EH (cell line): ENCODE results near the gene HDAC4.

Experiments used
- DNase-seq: peaks from one replicate; pipeline ENCODE4 v3.0.0-alpha.2; 2015; ENCODE audit warnings: low read depth

Gene HDAC4

DNA sequence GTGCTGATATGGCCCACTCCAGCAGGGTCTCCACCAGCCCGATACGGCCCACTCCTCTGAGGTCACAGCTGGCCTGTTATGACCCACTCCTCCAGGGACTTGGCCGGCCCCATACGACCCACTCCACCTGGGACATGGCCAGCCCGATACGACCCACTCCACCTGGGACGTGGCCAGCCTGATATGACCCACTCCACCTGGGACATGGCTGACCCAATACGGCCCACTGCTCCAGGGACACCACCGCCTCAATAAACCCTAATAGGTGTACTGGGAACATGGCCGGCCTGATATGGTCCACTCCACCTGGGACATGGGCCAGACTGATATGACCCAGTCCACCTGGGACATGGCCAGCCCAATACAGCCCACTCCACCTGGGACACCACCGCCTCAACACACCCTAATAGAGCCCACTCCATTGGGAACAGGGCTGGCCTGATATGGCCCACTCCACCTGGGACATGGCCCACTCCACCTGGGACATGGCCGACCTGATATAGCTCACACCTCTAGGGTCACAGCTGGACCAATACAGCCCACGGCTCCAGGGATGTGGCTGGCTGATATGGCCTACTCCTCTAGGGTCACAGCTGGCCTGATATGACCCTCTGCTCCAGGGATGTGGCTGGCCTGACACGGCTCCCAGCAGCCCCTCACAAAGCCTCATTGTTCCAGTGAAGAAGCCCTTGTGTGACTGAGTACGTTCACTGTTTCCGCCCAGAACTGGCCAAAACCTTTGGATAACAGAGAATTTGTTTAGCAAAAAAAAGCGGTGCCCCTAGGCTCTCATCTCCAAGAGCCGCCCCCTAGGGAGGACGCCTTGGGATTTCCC, 245.6 kb downstream of the HDAC4 start:
- no peak for DNase-seq

DNA sequence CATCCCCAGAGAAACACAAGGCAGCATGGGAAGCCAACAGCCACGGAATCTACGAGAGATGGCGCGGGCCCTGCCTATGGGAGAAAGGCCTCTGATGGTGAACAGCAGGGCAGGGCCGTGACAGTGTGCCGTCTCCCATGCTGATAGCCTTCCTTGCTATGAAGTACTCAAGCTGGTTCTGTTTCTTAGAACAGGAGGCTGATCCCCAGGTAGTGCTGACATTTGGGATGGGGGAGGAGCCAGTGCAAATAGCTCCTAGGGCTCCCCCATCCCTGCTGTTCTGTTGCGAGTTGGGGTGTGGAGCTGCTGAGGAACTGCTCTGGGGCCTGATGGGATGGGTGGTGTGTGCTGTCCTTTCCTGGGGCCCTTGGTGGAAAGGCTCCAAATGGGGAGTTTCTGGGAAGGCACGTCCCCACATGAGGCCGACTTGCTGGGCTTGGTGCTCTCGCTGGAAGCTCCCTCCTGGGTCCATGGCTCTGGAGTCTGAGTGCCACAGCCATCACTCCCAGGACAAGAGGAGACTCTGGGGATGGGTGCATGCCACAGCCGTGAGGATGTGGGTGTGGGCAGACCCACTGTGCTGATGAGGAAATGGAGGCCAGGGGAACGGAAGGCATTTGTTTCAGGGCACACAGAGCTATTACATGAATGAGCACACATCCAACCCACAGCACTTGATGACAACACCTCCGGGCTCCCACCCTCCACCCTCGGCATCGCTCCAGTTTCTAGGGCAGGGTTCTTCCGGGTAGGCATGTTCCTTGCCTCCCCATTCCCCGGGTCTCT, 246.8 kb downstream of the HDAC4 start:
- no peak for DNase-seq

DNA sequence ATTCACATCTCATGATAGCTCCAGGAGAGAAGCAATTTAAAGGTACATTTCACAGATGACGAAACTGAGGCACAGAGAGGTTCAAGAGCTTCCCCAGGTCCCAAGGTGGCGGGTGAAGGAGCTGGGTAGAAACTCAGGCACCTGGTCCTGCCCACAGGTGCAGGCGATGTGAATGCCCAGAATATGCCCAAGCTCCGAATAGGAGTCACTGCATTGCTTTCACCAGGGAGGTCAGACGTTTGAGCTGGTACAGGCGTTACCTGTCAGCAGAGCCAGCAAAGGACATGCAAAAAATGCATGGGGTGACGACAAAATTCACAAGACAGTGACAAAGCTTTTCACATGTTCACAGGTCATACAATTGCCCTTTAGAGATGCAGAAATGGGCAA, 247.9 kb downstream of the HDAC4 start:
- no peak for DNase-seq

GRCh38 chr2:239152239-239152915, 248.4 kb downstream of the HDAC4 start:
- DNase-seq, result no peak

GRCh38 chr2:239151201-239152131, 249.4 kb downstream of the HDAC4 start:
- peak; percentile 14 for DNase-seq

DNA sequence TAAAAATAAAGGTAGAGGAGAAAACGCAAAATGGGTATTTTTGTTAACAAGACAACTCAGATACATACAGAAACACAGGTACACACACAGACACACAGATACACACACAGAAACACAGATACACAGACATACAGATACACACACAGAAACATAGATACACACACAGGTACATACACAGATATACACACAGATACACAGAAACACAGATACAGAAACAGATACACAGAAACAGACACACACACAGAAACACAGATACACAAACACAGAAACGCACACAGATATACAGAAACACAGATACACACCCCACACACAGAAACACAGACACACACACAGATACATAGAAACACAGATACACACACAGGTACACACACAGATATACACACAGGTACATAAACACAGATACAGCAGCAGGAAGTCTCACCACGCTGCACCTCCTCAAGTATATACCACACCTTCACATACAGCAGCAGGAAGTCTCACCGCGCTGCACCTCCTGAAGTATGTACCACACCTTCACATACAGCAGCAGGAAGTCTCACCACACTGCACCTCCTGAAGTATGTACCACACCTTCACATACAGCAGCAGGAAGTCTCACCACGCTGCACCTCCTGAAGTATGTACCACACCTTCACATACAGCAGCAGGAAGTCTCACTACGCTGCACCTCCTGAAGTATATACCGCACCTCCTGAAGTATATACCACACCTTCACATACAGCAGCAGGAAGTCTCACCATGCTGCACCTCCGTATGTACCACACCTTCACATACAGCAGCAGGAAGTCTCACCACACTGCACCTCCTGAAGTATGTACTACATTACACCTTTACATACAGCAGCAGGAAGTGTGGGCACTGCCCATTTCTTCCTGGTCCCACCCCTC, 250.5 kb downstream of the HDAC4 start:
- DNase-seq, result no peak

DNA sequence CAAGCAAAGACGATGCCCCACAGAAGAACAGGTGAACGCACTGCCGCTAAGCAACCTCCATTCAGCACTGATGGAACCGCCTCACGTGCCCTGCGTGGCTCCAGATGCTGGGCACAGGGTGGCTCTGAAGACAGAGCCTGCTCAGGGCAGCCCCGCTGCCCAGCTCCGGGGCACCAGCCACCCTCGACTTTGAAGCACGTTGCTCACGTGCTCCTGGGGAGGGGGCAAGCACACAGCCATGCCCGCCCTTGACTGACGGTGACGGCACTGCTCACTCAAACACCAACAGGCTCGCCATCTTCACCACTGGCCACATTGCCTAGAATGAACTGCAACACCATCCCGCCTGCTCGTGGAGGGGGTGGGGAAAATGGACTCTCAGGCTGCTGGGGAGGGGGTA, 251.3 kb downstream of the HDAC4 start:
- no peak for DNase-seq

- DNase-seq, result no peak
Observed at GRCh38 chr2:239148495-239149200, 252.2 kb downstream of the HDAC4 start.

- DNase-seq, result no peak
Observed at GRCh38 chr2:239147376-239147775, 253.4 kb downstream of the HDAC4 start.

GRCh38 chr2:239146741-239147181, 254.1 kb downstream of the HDAC4 start:
- DNase-seq, result no peak

DNA sequence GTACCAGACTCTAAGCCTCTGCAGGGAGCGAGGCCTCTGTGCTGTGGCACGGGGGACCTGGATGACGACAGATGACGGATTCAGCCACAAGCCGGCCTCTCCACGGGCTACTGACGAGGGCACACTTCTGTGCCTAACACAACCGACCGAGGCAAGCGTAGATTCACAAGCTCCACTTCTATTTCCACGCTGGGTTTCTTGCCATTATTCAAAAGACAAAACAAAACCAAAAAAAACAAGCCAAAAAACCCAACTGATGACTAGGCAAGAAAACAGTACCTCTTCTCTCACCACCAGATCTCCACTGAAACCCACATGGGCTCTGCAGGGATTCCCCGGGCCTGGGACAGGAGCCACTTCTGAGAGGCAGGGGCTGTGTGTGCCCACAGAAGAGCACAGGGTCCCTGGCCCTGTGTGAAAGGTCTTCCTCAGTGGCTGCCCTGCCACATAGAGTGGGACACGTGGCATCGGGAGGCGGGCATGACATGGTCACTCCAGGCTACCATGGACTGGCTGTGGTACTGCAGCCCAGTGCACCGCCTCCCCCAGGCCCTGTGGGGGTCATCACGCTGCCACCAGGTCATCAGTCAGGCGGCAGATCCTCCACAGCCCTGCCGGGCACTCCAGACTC, 254.7 kb downstream of the HDAC4 start:
- no peak for DNase-seq

- no peak for DNase-seq
Observed at GRCh38 chr2:239145601-239146000, 255.2 kb downstream of the HDAC4 start.

GRCh38 chr2:239145106-239145505, 255.7 kb downstream of the HDAC4 start:
- no peak for DNase-seq

GRCh38 chr2:239144713-239144999, 256.2 kb downstream of the HDAC4 start:
- no peak for DNase-seq

DNA sequence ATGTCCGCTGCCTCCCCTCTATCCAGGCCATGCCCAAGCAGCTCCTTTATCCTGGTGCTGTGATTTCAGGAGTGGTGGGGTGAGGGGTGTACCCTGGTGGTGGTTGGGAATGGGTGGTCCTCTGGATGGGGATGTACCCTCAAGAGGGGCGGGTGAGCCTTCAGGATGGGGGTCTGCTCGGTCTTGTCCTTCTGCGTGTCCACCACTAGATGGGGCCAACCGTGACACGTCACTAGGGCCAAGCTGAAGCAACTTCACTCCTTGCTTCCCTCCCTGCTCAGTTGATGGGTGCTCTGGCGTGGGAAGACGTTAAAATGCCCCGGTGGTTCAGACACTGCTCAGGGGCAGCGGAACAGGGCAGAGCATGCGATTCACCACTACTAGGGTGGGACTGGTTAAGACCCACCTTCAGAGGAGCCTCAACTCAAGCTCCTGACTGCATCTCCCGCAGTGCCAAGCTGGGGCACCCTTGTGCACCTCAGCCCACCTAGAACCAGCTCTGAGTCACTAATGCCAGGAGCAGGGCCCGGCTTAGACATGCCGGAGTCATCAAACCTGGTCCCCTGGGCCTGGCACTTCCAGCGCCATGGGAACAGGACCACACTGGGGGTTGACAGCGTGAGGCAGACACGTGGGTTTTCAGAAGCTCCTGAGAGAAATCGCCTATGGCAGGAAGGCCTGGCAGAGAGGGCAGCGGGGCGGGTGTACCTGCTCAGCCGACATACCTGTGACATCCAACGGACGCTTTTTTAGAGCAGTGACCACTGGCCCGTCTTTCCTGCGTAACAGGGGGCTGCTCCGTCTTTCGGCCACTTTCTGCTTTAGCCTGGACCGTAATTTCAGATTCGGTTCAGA, 256.7 kb downstream of the HDAC4 start:
- DNase-seq, result peak; percentile 59

DNA sequence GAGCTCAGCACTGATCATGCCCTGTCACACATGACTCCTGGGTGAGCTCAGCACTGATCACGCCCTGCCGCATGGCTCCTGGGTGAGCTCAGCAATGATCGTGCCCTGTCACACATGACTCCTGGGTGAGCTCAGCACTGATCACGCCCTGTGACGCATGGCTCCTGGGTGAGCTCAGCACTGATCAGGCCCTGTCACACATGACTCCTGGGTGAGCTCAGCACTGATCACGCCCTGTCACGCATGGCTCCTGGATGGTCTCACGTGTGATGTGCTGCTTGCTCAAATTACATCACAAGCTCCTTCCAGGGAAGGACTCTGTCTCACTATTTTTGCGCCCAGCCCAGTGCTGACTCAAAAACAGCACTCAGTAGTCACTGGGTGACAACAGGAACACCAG, 258.0 kb downstream of the HDAC4 start:
- DNase-seq, result no peak

- DNase-seq, result no peak
Observed at GRCh38 chr2:239142296-239142695, 258.5 kb downstream of the HDAC4 start.

- DNase-seq, result no peak
Observed at GRCh38 chr2:239141021-239141760, 259.6 kb downstream of the HDAC4 start.
